PFSK-1 (cell line): ENCODE data around the gene PLA2R1.

Experiments
- POLR2AphosphoS5 ChIP-seq: IDR thresholded peaks from 2 replicates; pipeline ENCODE4 v1.6.1; 2012; ENCODE audit warnings: low read depth, mild to moderate bottlenecking, control low read depth, low read length, moderate library complexity
- SIN3A ChIP-seq: IDR thresholded peaks from 2 replicates; pipeline ENCODE4 v1.6.1; 2012; ENCODE audit warnings: mild to moderate bottlenecking, low read length, moderate library complexity, borderline replicate concordance; ENCODE audit not compliant: insufficient read depth
- TAF1 ChIP-seq: IDR thresholded peaks from 2 replicates; pipeline ENCODE4 v1.6.1; 2012; ENCODE audit warnings: low read length, control low read depth, borderline replicate concordance; ENCODE audit not compliant: insufficient read depth
- TF ChIP-seq, protein P1 (sequence below), 2 experiments: IDR thresholded peaks; 2 replicates each; pipeline versions ENCODE4 v1.6.1 to v1.8.0; 2011 to 2012; ENCODE audit warnings: low read depth in 2 of 2, low read length in 2 of 2, control low read depth in 1 of 2, inconsistent platforms in 1 of 2, mild to moderate bottlenecking in 1 of 2, moderate library complexity in 1 of 2; ENCODE audit not compliant: insufficient read depth in 1 of 2

DNA sequence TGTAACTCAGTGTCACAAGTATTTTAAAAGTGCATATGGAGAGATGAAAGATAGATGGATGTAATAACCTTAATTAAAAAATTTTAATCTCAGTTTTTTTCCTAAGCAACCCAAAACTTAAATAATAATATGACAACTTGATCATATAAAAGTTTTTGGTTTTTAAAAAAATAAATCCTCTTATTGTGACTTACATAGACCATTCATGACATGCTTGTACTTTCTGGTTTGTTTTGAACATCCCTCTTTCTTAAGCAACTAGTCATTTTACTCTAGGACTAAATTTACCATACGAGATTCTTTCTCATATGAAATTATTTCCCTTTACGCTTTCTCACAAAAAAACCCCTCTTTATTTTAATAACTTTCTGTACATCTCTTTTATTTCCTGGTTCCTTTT lies 6.5 kb upstream of the PLA2R1 start:
- TF ChIP-seq POLR2AphosphoS5 (no peak), TAF1 (no peak), SIN3A (no peak)
- TF ChIP-seq, protein P1, sequence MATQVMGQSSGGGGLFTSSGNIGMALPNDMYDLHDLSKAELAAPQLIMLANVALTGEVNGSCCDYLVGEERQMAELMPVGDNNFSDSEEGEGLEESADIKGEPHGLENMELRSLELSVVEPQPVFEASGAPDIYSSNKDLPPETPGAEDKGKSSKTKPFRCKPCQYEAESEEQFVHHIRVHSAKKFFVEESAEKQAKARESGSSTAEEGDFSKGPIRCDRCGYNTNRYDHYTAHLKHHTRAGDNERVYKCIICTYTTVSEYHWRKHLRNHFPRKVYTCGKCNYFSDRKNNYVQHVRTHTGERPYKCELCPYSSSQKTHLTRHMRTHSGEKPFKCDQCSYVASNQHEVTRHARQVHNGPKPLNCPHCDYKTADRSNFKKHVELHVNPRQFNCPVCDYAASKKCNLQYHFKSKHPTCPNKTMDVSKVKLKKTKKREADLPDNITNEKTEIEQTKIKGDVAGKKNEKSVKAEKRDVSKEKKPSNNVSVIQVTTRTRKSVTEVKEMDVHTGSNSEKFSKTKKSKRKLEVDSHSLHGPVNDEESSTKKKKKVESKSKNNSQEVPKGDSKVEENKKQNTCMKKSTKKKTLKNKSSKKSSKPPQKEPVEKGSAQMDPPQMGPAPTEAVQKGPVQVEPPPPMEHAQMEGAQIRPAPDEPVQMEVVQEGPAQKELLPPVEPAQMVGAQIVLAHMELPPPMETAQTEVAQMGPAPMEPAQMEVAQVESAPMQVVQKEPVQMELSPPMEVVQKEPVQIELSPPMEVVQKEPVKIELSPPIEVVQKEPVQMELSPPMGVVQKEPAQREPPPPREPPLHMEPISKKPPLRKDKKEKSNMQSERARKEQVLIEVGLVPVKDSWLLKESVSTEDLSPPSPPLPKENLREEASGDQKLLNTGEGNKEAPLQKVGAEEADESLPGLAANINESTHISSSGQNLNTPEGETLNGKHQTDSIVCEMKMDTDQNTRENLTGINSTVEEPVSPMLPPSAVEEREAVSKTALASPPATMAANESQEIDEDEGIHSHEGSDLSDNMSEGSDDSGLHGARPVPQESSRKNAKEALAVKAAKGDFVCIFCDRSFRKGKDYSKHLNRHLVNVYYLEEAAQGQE (IDR thresholded peaks at IDR 0.05; ENCODE audit: insufficient read depth in 1 of 2, low read depth in 2 of 2, low read length in 2 of 2): no peak
